ENCODE measurements around the gene GPR78. TPM values are rescaled to one million over a fixed set of nuclear protein-coding genes. Genes with fewer than 3 reads are reported as not detected.

GPR78 gene
- total and polyA plus RNA-seq, 2 of the 4 experiments (the other 2 are of a cell fraction), result under 0.01 to 0.10 TPM

GRCh38 chr4:8612646-8613045, 32.5 kb downstream of the GPR78 start:
- Histone ChIP-seq H3K4me1 (ENCODE audit: control insufficient read depth, insufficient read depth, low read length) (no peaks in the 10 kb centered on the region), H2AK9ac (replicated peaks; ENCODE audit: low read depth, low read length, poor library complexity) (no peak overlapping the region), H3K4me3 (ENCODE audit: insufficient read depth, low read depth, low read length) (no peak overlapping the region), H2AFZ (replicated peaks; ENCODE audit: low read length, poor library complexity) (no peak overlapping the region), H2AK5ac (ENCODE audit: low read depth, low read length) (no peak overlapping the region), H3K56ac (ENCODE audit: extremely low read depth, insufficient read depth, low read length) (no peak overlapping the region), H3K18ac (ENCODE audit: low read depth, low read length) (no peak overlapping the region), H4K91ac (ENCODE audit: insufficient read depth, low read depth, low read length) (no peak overlapping the region), H2BK20ac (ENCODE audit: low read depth, low read length) (no peak overlapping the region), H3K27ac (ENCODE audit: insufficient read depth, low read length) (no peak overlapping the region), H2BK5ac (ENCODE audit: low read depth, low read length, poor library complexity, severe bottlenecking) (no peak overlapping the region), H3K9me3 (ENCODE audit: control insufficient read depth, insufficient read depth, low read length) (no peaks in the 10 kb centered on the region), H3K36me3 (ENCODE audit: control insufficient read depth, insufficient read depth, low read length) (peaks cover 48% of the 10 kb centered on the region; the same call in 1 of the 2 replicates), H4K8ac (ENCODE audit: low read depth in 2 of 2, low read length in 2 of 2) (no peak overlapping the region), H4K5ac (ENCODE audit: low read depth, low read length) (no peak overlapping the region), H3K9me1 (ENCODE audit: insufficient read depth, low read length) (no peaks in the 10 kb centered on the region), H3K9ac (ENCODE audit: low read depth, low read length) (no peak overlapping the region), H3K23ac (ENCODE audit: low read depth, low read length) (no peak overlapping the region), H2BK120ac (ENCODE audit: low read depth, low read length) (no peak overlapping the region), H3K27me3 (ENCODE audit: control insufficient read depth, insufficient read depth, low read length) (no peaks in the 10 kb centered on the region; the same call in 1 of the 2 replicates), H3K14ac (replicated peaks; ENCODE audit: low read depth, low read length) (no peak overlapping the region), H2BK15ac (ENCODE audit: low read depth, low read length) (no peak overlapping the region), H3K79me1 (ENCODE audit: low read depth in 1 of 2, low read length in 2 of 2) (no peaks in the 10 kb centered on the region), H3K4me2 (ENCODE audit: low read depth, low read length) (no peak overlapping the region), H4K20me1 (ENCODE audit: insufficient read depth, low read length) (no peaks in the 10 kb centered on the region), H3K4ac (ENCODE audit: low read depth, low read length) (no peak overlapping the region)
- 67% methylated on average over 4 of the region's 8 CpGs; no CpG with 5 or more reads in 1 of the 2 experiments for WGBS, 2 experiments (ENCODE audit: extremely low coverage in 2 of 2, insufficient read length in 1 of 2)
- dilution Hi-C loops (cut with HindIII; ENCODE audit: low sequenced_read_pairs, unreplicated experiment), result no loop called here
- intact Hi-C loops (cut with micrococcal nuclease), result no loop called here
- CTCF ChIA-PET, result no interaction called here
- no TSS peak for BruUV-seq (replicated peaks)
- DNase-seq, result no peak
- no peak for ATAC-seq (ENCODE audit: low read depth)
- POLR2A ChIA-PET (ENCODE audit: unreplicated experiment), result no interaction called here
- in situ Hi-C loops (cut with MboI; ENCODE audit: low sequenced_read_pairs), result loop anchor here (25.0 kb wide), 1 partner anchor 400 kb away; no protein-coding TSS in a partner anchor
- TF ChIP-seq CHD1 (IDR thresholded peaks at IDR 0.05; ENCODE audit: low read depth, low read length), result no peak
- no peak for TF ChIP-seq SMC3 (IDR thresholded peaks at IDR 0.05; ENCODE audit: low read depth, low read length)
- no peak for TF ChIP-seq MXI1 (IDR thresholded peaks at IDR 0.05; ENCODE audit: borderline replicate concordance, low read depth, low read length)
- TF ChIP-seq MAFK (IDR thresholded peaks at IDR 0.05; ENCODE audit: low read depth, low read length), result no peak

Data from IMR-90 (cell line).